LNCAP (cell line): Measurements from ENCODE around the gene NEK11.

Experiments
- TF ChIP-seq, protein P1 (sequence below): fragments of 450-650 bp; IDR thresholded peaks from 2 replicates; pipeline ENCODE4 v1.5.1; 2017; ENCODE audit warnings: mild to moderate bottlenecking

Gene NEK11

DNA sequence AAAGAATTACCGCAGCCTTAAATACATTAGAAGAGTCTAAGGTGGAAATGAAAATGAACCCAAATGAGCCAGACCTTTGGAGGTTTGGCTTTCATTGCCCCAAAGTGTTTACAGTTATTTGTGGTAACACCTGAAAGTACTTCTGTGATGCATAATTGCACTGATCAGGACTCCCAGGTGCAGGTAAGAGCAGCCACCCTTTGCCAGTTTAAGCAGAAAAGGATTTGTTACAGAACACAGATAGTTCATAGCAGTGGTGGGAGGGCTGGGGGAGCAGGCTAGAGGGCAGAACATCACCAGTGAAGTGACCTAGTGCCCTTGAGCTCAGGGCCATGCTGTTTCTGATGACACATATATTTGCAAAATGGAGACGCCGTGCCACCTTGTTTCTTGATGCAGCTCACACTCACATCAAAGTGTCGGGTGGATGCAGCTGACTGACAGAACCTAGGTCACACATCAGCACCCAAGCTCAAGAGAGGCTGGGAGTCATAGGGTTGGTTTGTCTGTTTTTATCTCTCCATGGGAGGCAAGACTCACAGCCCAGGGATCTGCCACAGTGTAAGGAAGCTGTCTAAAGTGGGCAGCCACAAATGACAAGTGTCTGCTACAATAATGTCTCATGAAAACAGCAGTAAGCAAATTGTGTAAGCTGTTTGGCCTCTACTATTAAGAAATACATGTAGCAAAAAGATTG lies 49.1 kb downstream of the NEK11 start:
- TF ChIP-seq, protein P1, sequence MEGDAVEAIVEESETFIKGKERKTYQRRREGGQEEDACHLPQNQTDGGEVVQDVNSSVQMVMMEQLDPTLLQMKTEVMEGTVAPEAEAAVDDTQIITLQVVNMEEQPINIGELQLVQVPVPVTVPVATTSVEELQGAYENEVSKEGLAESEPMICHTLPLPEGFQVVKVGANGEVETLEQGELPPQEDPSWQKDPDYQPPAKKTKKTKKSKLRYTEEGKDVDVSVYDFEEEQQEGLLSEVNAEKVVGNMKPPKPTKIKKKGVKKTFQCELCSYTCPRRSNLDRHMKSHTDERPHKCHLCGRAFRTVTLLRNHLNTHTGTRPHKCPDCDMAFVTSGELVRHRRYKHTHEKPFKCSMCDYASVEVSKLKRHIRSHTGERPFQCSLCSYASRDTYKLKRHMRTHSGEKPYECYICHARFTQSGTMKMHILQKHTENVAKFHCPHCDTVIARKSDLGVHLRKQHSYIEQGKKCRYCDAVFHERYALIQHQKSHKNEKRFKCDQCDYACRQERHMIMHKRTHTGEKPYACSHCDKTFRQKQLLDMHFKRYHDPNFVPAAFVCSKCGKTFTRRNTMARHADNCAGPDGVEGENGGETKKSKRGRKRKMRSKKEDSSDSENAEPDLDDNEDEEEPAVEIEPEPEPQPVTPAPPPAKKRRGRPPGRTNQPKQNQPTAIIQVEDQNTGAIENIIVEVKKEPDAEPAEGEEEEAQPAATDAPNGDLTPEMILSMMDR, result no peak

DNA sequence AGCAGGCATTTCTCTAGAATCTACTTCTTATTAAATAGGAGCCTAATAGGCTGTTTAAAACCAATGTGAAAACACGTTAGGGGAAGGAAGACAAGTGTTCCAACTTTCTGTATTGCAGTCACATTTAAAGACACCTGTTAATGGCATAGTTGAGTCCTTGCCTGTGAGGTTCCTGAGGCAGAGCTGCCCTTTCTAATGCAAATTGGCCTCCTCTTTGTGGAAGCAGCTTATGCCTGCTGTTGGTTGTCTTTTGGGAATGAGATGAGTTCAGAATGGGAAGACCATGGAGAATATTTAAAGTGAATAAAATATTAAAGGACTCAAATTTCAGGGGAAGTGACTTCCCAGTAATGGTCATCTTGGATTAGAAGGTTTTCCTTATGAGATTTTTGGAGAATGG lies 51.2 kb downstream of the NEK11 start:
- TF ChIP-seq, protein P1, result no peak

DNA sequence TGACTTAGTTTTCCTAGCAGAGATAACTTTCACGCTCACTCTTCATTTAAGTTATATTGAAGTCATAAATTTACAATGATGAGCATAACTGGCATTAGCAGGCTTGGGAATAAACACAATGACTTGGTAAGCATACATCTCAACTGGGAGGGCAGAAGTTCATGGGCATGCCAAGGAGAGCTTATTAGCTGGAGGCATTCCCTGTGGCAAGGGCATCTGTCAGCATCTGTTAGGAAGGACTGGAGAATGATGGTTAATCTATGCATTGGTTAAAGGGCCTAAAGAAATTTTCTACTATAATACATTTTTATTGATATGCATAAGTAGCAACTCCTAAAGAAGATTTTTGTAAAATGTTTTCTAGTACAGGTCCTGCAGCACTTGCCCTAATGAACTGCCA lies 52.4 kb downstream of the NEK11 start:
- TF ChIP-seq, protein P1, result no peak

DNA sequence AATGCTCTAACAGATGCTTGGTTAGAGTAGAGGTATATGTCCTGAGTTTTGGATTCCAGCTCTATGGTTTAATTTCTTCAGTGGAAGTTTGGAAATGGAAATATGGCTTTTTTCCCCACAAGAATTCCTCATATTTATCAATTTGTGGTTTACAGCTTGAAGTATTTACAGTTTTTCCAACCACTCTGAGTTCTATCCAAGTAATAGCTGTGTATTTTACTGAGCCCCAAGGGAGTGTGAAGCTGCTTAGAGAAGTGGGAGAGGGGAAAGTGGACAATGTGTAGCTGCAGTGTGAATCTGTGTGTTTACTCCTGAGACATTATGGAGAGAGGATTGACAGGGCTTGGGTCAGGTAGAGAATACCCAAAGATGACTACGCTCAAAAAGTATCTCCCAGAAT lies 54.5 kb downstream of the NEK11 start:
- TF ChIP-seq, protein P1, result no peak

DNA sequence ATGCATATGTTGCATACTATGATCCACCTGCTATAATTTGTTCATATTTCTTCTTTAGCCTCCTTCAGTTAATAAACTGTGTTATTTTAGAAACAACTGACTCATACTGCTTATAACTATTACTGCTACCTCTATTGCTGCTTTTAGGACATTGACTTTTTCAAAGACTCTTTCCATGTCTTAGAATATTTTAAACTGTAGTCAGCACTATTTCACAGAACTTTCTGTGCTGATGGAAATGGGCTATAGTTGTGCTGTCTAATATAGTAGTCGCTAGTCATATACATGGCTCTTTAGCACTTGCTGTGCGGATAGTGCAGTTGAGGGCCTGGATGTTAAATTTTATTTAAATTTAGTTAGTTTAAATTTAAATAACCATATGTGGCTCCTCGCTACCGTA lies 55.6 kb downstream of the NEK11 start:
- TF ChIP-seq, protein P1, result no peak

DNA sequence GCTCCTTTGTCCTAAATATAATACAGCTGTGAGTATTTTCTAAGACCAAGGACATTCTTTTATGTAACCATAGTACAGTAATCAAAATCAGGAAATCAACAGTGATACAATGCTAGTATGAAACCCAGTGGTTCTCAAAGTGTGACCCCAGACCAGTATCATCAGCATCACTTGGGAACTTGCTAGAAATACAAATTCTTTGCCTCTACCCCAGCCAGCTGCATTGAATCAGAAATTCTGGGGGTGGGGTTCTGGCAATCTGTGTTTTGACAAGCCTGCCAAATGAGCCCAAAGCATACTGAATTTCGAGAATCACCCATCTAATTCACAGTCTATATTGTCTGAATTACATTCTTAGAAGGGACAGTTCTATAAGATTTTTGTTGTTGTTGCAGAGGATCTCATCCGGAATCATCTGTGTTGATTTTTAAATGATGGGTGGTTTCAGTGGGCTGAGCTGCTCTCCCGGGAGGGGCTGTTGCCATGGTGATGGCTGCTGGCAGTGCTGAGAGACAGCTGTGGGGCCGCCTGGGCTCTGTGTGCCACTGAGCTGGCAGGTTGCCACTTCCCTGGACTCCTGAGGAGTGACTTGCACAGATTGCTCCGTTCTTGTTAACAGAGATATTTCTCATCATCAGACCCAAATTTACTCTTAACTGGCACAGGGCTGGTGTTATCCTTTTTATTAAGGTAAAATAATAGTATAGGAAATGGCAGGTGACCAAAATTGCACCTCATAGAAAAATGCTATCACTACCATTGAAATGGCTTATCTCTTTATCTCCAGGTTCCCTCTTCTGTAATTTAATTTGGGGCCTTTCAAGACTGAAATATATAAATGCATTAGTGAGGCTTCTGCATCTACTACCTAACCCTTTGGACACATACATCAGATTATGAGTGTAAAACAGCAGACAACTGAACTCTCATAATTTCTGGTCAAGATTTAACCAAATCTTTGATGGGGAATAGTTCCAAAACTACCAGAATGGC lies 56.5 kb downstream of the NEK11 start:
- TF ChIP-seq, protein P1, result no peak

DNA sequence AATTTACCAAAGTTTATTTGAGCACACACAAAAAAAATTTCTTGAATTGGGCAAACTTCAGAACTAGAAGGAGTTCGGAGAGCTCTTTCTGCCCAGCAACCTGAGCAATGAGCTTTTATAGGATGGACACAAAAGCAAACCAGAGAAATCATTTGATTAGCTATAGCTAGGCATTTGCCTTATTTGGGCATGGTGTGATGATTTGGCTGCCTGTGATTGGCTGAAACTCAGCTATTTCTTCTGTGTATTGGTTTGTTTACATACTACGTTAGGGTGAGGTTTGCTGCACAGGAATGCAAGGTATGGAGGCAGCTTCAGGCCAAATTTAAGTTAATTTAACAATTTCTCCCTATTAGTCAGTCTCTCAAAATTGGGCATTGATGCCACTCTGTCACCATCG lies 65.1 kb downstream of the NEK11 start:
- TF ChIP-seq, protein P1, result no peak
